Measurements from ENCODE around the gene MIS18A.

DNA sequence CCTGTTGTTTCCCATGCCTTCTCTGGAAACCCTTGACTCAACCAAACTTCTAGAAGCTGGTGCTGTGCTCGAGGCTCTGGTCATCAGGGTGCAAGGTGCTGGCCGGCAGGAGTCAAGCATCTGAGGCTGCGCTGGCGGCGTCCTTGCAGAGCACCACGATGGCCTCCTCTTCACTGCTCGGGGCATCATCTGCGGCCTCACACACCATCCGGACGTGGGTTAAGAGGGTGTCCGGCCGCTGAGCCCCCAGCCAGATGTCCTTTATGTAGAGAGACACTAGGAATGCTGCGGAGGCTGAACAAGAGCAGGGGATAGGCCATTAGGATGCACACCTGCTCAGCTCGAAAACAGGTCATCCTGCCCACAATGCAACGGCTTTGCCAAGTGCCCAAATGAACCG, 36.0 kb upstream of the MIS18A start:
- TF ChIP-seq, protein P1, sequence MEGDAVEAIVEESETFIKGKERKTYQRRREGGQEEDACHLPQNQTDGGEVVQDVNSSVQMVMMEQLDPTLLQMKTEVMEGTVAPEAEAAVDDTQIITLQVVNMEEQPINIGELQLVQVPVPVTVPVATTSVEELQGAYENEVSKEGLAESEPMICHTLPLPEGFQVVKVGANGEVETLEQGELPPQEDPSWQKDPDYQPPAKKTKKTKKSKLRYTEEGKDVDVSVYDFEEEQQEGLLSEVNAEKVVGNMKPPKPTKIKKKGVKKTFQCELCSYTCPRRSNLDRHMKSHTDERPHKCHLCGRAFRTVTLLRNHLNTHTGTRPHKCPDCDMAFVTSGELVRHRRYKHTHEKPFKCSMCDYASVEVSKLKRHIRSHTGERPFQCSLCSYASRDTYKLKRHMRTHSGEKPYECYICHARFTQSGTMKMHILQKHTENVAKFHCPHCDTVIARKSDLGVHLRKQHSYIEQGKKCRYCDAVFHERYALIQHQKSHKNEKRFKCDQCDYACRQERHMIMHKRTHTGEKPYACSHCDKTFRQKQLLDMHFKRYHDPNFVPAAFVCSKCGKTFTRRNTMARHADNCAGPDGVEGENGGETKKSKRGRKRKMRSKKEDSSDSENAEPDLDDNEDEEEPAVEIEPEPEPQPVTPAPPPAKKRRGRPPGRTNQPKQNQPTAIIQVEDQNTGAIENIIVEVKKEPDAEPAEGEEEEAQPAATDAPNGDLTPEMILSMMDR (IDR thresholded peaks at IDR 0.05) = no peak
- TF ChIP-seq POLR2A (IDR thresholded peaks at IDR 0.05) = no peak

Data from testis (tissue), 2 donors.